OCI-M1 (cell line): ENCODE results near the gene ZNF710.
A peak's percentile ranks its signal among the peaks of the same experiment; 100 is the strongest.

Experiments used
- DNase-seq: peaks from one replicate; lab custom pipeline; 2025; lab: John Stamatoyannopoulos, UW

Gene ZNF710

GRCh38 chr15:90082140-90082715 lies 81.1 kb downstream of the ZNF710 start:
- no peak for DNase-seq

- DNase-seq, result no peak
Measured at GRCh38 chr15:90083419-90083818, 82.3 kb downstream of the ZNF710 start.

GRCh38 chr15:90083954-90084607 lies 83.0 kb downstream of the ZNF710 start:
- no peak for DNase-seq

- DNase-seq, result no peak
Measured at GRCh38 chr15:90084876-90085423, 83.8 kb downstream of the ZNF710 start.

- no peak for DNase-seq
Measured at GRCh38 chr15:90085565-90085964, 84.4 kb downstream of the ZNF710 start.

GRCh38 chr15:90086868-90087268 lies 85.7 kb downstream of the ZNF710 start:
- peak; percentile 62 for DNase-seq

- DNase-seq, result no peak
Measured at GRCh38 chr15:90087454-90088154, 86.5 kb downstream of the ZNF710 start.

- no peak for DNase-seq
Measured at GRCh38 chr15:90090226-90090848, 89.2 kb downstream of the ZNF710 start.

GRCh38 chr15:90091156-90091931 lies 90.2 kb downstream of the ZNF710 start:
- DNase-seq, result no peak

- DNase-seq, result no peak
Measured at GRCh38 chr15:90095521-90095959, 94.4 kb downstream of the ZNF710 start.

- DNase-seq, result peak; percentile 79
Measured at GRCh38 chr15:90097475-90097874, 96.4 kb downstream of the ZNF710 start.

- DNase-seq, result no peak
Measured at GRCh38 chr15:90099072-90099867, 98.1 kb downstream of the ZNF710 start.

GRCh38 chr15:90099868-90100831 lies 99.0 kb downstream of the ZNF710 start:
- peak; percentile 47 for DNase-seq

GRCh38 chr15:90101130-90101968 lies 100.2 kb downstream of the ZNF710 start:
- DNase-seq, result peak; percentile 72

- DNase-seq, result peak; percentile 90
Measured at GRCh38 chr15:90101969-90102890, 101.1 kb downstream of the ZNF710 start, which contains the start of gene IDH2. Gene IDH2, minus strand, starts transcription at chr15:90102468. Its CDS starts 78 bp downstream, at chr15:90102390.

GRCh38 chr15:90103701-90104329 lies 102.7 kb downstream of the ZNF710 start:
- DNase-seq, result no peak

GRCh38 chr15:90104551-90104950 lies 103.4 kb downstream of the ZNF710 start:
- no peak for DNase-seq
